OCI-LY1 (cell line): ENCODE data around the gene PUS10.
"Not testable (repeated sequence)": the region's sequence is repeated elsewhere in the genome, so short reads cannot be mapped to it uniquely, and the experiment has no call there.

Source experiments
- H2AFZ ChIP-seq: fragments of 200-600 bp; sonication (generic), shearing (Covaris generic); 2 replicates; pipeline ENCODE4 v1.6.0; 2014; ENCODE audit warnings: antibody characterized with exemption, mild to moderate bottlenecking, low read length
- H3F3A ChIP-seq: fragments of 200-600 bp; sonication (generic), shearing (Covaris generic); 2 replicates; pipeline ENCODE4 v1.6.0; 2014; ENCODE audit warnings: mild to moderate bottlenecking, antibody characterized with exemption, low read length, moderate library complexity; ENCODE audit not compliant: insufficient read depth
- H3K27ac ChIP-seq: fragments of 200-600 bp; sonication (generic); 2 replicates; pipeline ENCODE4 v1.5.1; 2014; ENCODE audit warnings: low read length, mixed run types, mild to moderate bottlenecking, low read depth; ENCODE audit not compliant: poor library complexity, severe bottlenecking
- H3K27me3 ChIP-seq: fragments of 200-600 bp; sonication (generic); 2 replicates; pipeline ENCODE4 v1.6.0; 2014; ENCODE audit warnings: antibody characterized with exemption, mild to moderate bottlenecking, low read length, moderate library complexity; ENCODE audit not compliant: insufficient read depth
- H3K36me3 ChIP-seq: fragments of 200-600 bp; sonication (generic); 2 replicates; pipeline ENCODE4 v1.6.1; 2014; ENCODE audit warnings: mild to moderate bottlenecking, antibody characterized with exemption, low read length, moderate library complexity, mixed read lengths; ENCODE audit not compliant: insufficient read depth
- H3K4me1 ChIP-seq: fragments of 200-600 bp; sonication (generic); 2 replicates; pipeline ENCODE4 v1.5.1; 2014; ENCODE audit warnings: mild to moderate bottlenecking, low read length, moderate library complexity; ENCODE audit not compliant: insufficient read depth, severe bottlenecking
- H3K4me2 ChIP-seq: fragments of 200-600 bp; sonication (generic), shearing (Covaris generic); 2 replicates; pipeline ENCODE4 v1.6.1; 2014; ENCODE audit warnings: low read length
- H3K4me3 ChIP-seq: fragments of 200-600 bp; sonication (generic); 2 replicates; pipeline ENCODE4 v1.5.1; 2014; ENCODE audit warnings: low read length, low read depth, mild to moderate bottlenecking, mixed read lengths; ENCODE audit not compliant: poor library complexity, severe bottlenecking
- H3K79me2 ChIP-seq: fragments of 200-600 bp; shearing (Covaris generic); 2 replicates; pipeline ENCODE4 v1.6.1; 2016; ENCODE audit warnings: mixed run types, low read length, mixed read lengths; ENCODE audit not compliant: insufficient read depth
- H3K9ac ChIP-seq: fragments of 200-600 bp; sonication (generic), shearing (Covaris generic); 2 replicates; pipeline ENCODE4 v1.6.1; 2014; ENCODE audit warnings: mild to moderate bottlenecking, low read length, mixed read lengths
- H3K9me2 ChIP-seq: fragments of 200-600 bp; sonication (generic), shearing (Covaris generic); 2 replicates; pipeline ENCODE4 v1.6.1; 2014; ENCODE audit warnings: low read depth, mild to moderate bottlenecking, low read length, mixed read lengths
- H3K9me3 ChIP-seq: fragments of 200-600 bp; shearing (Covaris generic); 2 replicates; pipeline ENCODE4 v1.6.1; 2014; ENCODE audit warnings: low read length, mixed read lengths
- H4K20me1 ChIP-seq: fragments of 200-600 bp; sonication (generic), shearing (Covaris generic); 2 replicates; pipeline ENCODE4 v1.6.0; 2016; ENCODE audit warnings: mild to moderate bottlenecking, low read length; ENCODE audit not compliant: insufficient read depth
- CTCF ChIP-seq: fragments of 200-600 bp; sonication (generic), shearing (Covaris generic); IDR thresholded peaks from 2 replicates; pipeline ENCODE4 v1.5.1; 2017; ENCODE audit warnings: mild to moderate bottlenecking, antibody characterized with exemption, low read length, moderate library complexity, mixed read lengths
- EZH2 ChIP-seq: fragments of 200-600 bp; sonication (generic), shearing (Covaris generic); IDR thresholded peaks from 2 replicates; pipeline ENCODE4 v1.8.0; 2017; ENCODE audit warnings: borderline replicate concordance, mixed run types, mild to moderate bottlenecking, antibody characterized with exemption, low read length, moderate library complexity, mixed read lengths

PUS10 gene

GRCh38 chr2:60934165-60934722 lies 83.8 kb downstream of the PUS10 start:
- no peak overlapping the region for H3K4me3 ChIP-seq
- H3K36me3 ChIP-seq: peaks cover 93% of the 10 kb centered on the region
- H3K9me2 ChIP-seq: no peaks in the 10 kb centered on the region
- no peak overlapping the region for H3K9ac ChIP-seq
- H3K4me1 ChIP-seq: no peaks in the 10 kb centered on the region
- no peak overlapping the region for H3K27ac ChIP-seq
- peaks cover 14% of the 10 kb centered on the region; the same call in 1 of the 2 replicates for H3F3A ChIP-seq
- no peaks in the 10 kb centered on the region for H3K27me3 ChIP-seq
- H3K79me2 ChIP-seq: no peaks in the 10 kb centered on the region
- H4K20me1 ChIP-seq: no peaks in the 10 kb centered on the region
- H3K9me3 ChIP-seq: no peaks in the 10 kb centered on the region
- TF ChIP-seq CTCF: no peak
- no peak for TF ChIP-seq EZH2
- H3K4me2 ChIP-seq: no peak overlapping the region
- H2AFZ ChIP-seq: no peak overlapping the region

- Histone ChIP-seq H3K4me2 (no peak overlapping the region), H3F3A (peaks cover 14% of the 10 kb centered on the region; the same call in 1 of the 2 replicates), H3K27me3 (no peaks in the 10 kb centered on the region), H2AFZ (no peak overlapping the region), H3K36me3 (peaks cover 84% of the 10 kb centered on the region), H3K4me3 (no peak overlapping the region), H3K9ac (no peak overlapping the region), H4K20me1 (no peaks in the 10 kb centered on the region), H3K79me2 (no peaks in the 10 kb centered on the region), H3K27ac (peak overlapping the region; percentile 11), H3K4me1 (no peaks in the 10 kb centered on the region), H3K9me3 (no peaks in the 10 kb centered on the region), H3K9me2 (no peaks in the 10 kb centered on the region)
- no peak for TF ChIP-seq EZH2
- no peak for TF ChIP-seq CTCF
Measured at GRCh38 chr2:60932954-60933353, 85.1 kb downstream of the PUS10 start.

GRCh38 chr2:60932061-60932460 lies 86.0 kb downstream of the PUS10 start:
- not testable (repeated sequence) for H3K27ac ChIP-seq, H3K4me3 ChIP-seq, H3K9me3 ChIP-seq, H3K4me1 ChIP-seq, H3K27me3 ChIP-seq, H3K79me2 ChIP-seq, H3K9ac ChIP-seq, H2AFZ ChIP-seq, H3K4me2 ChIP-seq, H4K20me1 ChIP-seq, H3K9me2 ChIP-seq
- Histone ChIP-seq H3F3A (peaks cover 14% of the 10 kb centered on the region; the same call in 1 of the 2 replicates), H3K36me3 (peaks cover 84% of the 10 kb centered on the region)
